SHP77 treated with DMSO at 0.1 percent for 48 hours (cell line): Measurements from ENCODE around the gene SLC16A13.
A peak's percentile ranks its signal among the peaks of the same experiment; 100 is the strongest.
"Not testable (repeated sequence)": the region's sequence is repeated elsewhere in the genome, so short reads cannot be mapped to it uniquely, and the experiment has no call there.

Experiments used
- DNase-seq: peaks from one replicate; lab custom pipeline; 2025; lab: John Stamatoyannopoulos, UW

SLC16A13 gene

DNA sequence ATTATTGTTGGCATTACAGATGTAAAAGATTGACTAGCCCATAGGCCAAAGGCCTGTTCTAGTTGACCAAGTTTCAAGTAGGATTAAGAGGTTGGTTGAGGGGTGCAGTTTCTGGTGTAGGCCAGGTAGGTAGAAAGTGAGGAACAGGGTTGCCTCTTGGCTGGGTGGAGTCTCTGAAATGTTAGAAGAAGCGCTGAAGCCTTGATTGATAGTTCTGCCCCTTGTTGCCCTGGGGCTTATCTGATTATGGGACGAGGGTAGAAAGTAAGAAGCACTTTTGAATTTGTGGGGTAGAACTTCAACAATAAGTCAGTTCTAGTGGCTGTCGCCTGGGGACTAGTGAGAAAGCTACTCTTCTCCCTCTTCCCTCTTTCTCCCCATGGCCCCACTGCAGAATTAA, 6.7 kb upstream of the SLC16A13 start:
- DNase-seq, result no peak

- no peak for DNase-seq
Observed at GRCh38 chr17:7029659-7030058, 6.2 kb upstream of the SLC16A13 start.

- DNase-seq, result no peak
Observed at GRCh38 chr17:7034955-7035590, 742 bp upstream of the SLC16A13 start.

GRCh38 chr17:7038025-7038862, 2.4 kb downstream of the SLC16A13 start:
- no peak for DNase-seq

GRCh38 chr17:7039832-7040231, 4.0 kb downstream of the SLC16A13 start:
- no peak for DNase-seq

DNA sequence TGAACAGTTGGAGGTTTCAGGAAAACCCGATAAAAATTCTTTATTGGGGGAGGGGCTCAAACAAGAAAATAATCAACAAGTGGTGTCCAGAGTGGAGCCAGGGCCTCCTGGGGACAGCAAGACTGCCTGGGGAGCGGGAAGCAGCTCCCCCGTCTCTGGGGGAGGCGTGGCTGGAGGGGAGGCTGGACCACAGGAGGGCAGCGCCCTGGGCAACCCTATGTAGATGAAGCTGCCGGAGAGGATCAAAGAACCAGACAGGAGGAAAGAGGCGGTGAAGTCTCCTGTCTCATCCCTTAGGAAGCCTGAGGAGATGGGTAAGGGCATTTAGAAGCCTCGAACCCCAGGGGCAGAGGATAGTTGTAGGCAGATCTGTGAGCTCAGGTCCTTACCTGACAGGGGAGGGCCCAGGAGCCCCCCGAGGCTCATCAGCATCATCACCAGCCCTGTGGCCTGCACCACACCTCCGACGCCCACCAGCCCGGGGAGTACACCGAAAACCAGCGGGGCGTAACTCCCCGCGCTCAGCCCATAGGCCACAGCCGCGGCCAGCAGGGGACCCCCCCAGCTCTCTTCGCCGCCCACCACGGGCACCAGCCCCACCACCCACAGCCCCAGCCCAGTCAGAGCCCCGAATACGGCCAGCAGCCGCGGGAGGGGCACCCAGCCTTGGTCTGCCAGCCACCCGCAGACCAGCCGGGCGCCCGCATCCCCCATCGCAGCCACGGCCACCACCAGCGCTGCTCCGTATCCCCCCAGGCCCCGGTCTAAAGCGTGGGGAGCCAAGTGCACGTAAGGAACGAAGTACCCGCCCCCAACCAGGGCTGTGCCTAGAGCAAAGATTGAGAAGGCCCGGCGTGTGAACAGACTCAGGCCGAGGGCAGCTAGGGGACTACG, 6.0 kb downstream of the SLC16A13 start:
- DNase-seq, result no peak

GRCh38 chr17:7042501-7043181, 6.8 kb downstream of the SLC16A13 start:
- no peak for DNase-seq

GRCh38 chr17:7043182-7043496, 7.3 kb downstream of the SLC16A13 start:
- DNase-seq, result no peak

DNA sequence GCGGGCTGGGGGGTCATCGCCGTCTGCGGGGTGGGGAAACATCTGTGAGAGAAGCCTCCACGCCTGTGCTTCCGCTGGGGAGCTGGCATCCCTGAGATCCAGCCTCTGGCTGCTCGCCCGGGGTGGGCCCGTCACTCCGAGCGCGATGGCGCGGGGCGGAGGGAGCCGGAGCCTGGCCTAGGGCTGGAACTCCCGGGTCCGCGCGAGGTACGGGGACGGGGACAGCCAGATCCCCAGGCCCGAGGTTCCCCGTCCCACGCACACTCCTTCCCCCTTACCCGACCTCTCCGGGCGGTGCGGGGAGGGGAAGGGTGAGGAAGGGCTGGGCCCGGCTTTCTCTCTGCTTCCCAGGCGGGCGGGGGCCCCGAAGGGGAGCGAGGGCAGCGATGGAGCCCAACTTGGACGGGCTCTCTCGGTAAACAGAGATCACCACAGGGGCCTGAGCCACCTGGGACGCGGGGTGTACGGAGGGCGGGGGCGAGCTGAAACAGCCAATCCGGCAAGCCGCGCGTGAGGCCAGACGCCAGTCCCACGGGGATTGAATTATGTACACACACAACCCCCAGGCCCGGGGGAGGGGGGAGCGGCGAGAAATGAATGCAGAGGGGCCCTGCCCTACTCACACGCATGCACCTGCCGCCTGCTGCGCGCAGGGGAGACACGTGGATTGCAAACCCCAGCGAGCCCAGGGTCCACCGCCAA, 7.8 kb downstream of the SLC16A13 start, which contains the start of gene SLC16A11:
Gene SLC16A11, minus strand, starts transcription at position 596 of the 702 bp plus-strand sequence. Its CDS starts 579 bp downstream, at position 17.
- peak; percentile 45 for DNase-seq

- DNase-seq, result peak; percentile 83
Observed at GRCh38 chr17:7045492-7046126, 9.8 kb downstream of the SLC16A13 start.

DNA sequence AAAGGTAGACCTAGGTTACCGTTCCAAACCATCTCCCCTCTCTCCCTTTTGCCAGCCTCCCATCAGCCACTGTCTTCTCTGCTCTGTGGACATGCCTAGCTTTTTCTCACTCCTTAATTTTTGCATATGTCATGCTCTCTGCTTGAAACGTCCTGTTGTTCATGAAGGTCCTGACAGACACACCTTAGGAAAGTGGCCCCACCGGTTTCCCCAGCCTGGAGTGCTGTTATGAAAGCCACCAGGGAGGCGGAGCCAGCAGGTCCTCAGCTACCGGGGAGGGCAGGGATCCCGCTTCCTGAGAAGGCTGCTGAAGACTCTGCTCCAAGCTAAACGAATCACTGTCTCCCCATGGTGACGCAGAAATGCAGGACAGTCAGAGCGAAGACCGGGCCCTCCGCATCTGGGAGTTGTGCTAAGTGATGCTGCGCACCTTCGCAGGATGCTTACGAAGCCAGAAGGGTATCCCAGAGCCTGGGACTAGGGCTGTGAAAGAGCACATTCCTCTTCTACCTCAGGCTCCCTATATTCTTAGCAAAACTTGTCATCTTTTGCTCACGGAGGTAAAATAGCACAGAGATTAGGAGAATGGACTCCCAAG, 10.4 kb downstream of the SLC16A13 start:
- no peak for DNase-seq

- not testable (repeated sequence) for DNase-seq
Observed at GRCh38 chr17:7046725-7047397, 11.0 kb downstream of the SLC16A13 start.

- no peak for DNase-seq
Observed at GRCh38 chr17:7047566-7047965, 11.8 kb downstream of the SLC16A13 start.

DNA sequence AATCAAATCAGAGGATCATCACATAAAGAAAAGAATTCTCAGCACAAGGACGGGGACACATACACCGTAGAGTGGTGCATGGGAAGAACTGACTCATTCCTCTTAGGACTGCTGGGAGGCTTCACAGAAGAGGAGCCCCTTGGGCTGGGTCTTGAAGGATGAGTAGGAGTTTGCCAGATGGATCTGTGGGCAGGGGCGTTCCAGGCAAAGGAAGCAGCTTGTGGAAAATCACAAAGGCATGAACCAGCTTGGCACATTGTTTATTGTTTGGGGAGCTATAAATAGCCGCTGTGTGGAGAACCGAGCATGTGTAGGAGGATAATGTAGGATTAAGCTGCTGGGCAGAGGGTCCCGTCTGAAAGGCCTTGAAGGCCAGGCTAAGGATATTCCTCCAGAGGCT, 13.2 kb downstream of the SLC16A13 start:
- no peak for DNase-seq

DNA sequence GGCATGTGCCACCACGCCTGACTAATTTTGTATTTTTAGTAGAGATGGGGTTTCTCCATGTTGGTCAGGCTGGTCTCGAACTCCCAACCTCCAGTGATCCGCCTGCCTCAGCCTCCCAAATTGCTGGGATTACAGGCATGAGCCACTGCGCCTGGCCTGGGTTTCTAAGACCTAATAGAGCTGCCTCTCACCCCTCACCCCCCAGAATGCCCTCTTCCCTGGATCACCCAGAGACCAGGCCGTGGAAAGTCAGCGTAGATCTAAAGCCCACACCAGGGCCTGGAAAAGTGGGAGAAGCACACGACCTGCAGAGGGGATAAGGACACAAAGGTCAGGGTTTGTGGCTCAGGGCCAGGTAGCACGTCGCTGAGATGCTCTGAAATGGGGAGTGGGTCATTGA, 14.8 kb downstream of the SLC16A13 start:
- not testable (repeated sequence) for DNase-seq

GRCh38 chr17:7056386-7056785, 20.6 kb downstream of the SLC16A13 start:
- DNase-seq, result no peak

DNA sequence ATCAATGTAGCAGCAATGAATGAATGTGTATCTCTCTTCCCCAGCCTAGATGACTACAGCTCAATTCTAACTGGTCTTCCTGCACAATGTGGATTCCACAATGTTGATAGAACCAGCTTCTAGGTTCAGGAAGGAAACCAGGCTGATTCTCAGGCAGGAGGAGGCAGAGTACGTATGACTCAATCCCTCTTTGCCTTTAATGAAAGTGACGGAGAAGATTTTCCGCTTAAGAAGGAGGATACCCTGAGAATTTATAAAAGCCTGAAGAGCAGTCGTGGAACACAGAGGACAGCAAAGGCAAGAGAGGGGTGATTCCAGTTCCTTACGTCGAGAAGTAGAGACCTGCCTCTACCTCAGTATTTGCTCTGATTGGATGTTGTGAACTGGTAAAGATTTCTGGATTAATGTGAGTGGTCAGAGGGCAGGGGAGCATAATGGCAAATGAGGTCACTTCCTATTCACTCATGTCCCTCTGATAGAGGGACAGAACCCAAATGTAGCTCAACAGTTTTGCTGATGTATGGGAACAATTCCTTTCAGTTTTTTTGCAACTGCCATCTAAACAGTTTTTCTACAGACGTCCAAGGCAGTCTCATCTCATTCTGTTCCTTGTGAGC, 23.1 kb downstream of the SLC16A13 start:
- no peak for DNase-seq

- no peak for DNase-seq
Observed at GRCh38 chr17:7060165-7060891, 24.5 kb downstream of the SLC16A13 start.
